ENCODE data around the gene RIT1. TPM values are rescaled to one million over a fixed set of nuclear protein-coding genes. Genes with fewer than 3 reads are reported as not detected.
A peak's percentile ranks its signal among the peaks of the same experiment; 100 is the strongest.

RIT1 gene
- total RNA-seq, 3 donors from 2014 or later, result 29.2 to 32.6 (median 29.4) TPM

GRCh38 chr1:155884982-155885381 is 26.2 kb downstream of the RIT1 start:
- Histone ChIP-seq H3K36me3 (no peaks in the 10 kb centered on the region), H3K4me3 (no peak overlapping the region), H3K27ac (no peak overlapping the region), H3K4me1 (peaks cover 0 to 6% of the 10 kb centered on the region in 2 donors), H3K27me3 (no peaks in the 10 kb centered on the region), H3K9me3 (no peaks in the 10 kb centered on the region)
- intact Hi-C loops (cut with DNase I; ENCODE audit: low total_unique reads), result no loop called here
- DNase-seq (ENCODE audit: low spot score in 2 of 2), result no peak
- no peak for TF ChIP-seq CTCF (IDR thresholded peaks at IDR 0.05)
- no peak for TF ChIP-seq POLR2A (IDR thresholded peaks at IDR 0.05)
- TF ChIP-seq POLR2AphosphoS5 (IDR thresholded peaks at IDR 0.05), result no peak

- Histone ChIP-seq H3K27ac (peak overlapping the region; percentile 7 to 35), H3K36me3 (no peaks in the 10 kb centered on the region), H3K4me3 (no peak overlapping the region), H3K9me3 (no peaks in the 10 kb centered on the region), H3K4me1 (peaks cover 0 to 6% of the 10 kb centered on the region in 2 donors), H3K27me3 (no peaks in the 10 kb centered on the region)
- DNase-seq (ENCODE audit: low spot score in 2 of 2), result no peak
- no peak for TF ChIP-seq POLR2AphosphoS5 (IDR thresholded peaks at IDR 0.05)
- no peak for TF ChIP-seq POLR2A (IDR thresholded peaks at IDR 0.05)
- TF ChIP-seq CTCF (IDR thresholded peaks at IDR 0.05), result no peak
- intact Hi-C loops (cut with DNase I; ENCODE audit: low total_unique reads), result no loop called here
Observed at GRCh38 chr1:155884031-155884960, 26.9 kb downstream of the RIT1 start.

- Histone ChIP-seq H3K27ac (no peak overlapping the region), H3K9me3 (no peaks in the 10 kb centered on the region), H3K4me3 (no peak overlapping the region), H3K36me3 (no peaks in the 10 kb centered on the region), H3K27me3 (no peaks in the 10 kb centered on the region), H3K4me1 (peaks cover 0 to 6% of the 10 kb centered on the region in 2 donors)
- no peak for DNase-seq (ENCODE audit: low spot score in 2 of 2)
- no peak for TF ChIP-seq POLR2AphosphoS5 (IDR thresholded peaks at IDR 0.05)
- TF ChIP-seq CTCF (IDR thresholded peaks at IDR 0.05), result no peak
- no peak for TF ChIP-seq POLR2A (IDR thresholded peaks at IDR 0.05)
- intact Hi-C loops (cut with DNase I; ENCODE audit: low total_unique reads), result no loop called here
Observed at GRCh38 chr1:155882766-155883165, 28.4 kb downstream of the RIT1 start.

GRCh38 chr1:155882235-155882634 is 28.9 kb downstream of the RIT1 start:
- Histone ChIP-seq H3K27me3 (no peaks in the 10 kb centered on the region), H3K4me1 (peaks cover 0 to 6% of the 10 kb centered on the region in 2 donors), H3K36me3 (no peaks in the 10 kb centered on the region), H3K4me3 (no peak overlapping the region), H3K9me3 (no peaks in the 10 kb centered on the region), H3K27ac (no peak overlapping the region)
- TF ChIP-seq CTCF (IDR thresholded peaks at IDR 0.05) (no peak), POLR2AphosphoS5 (IDR thresholded peaks at IDR 0.05) (no peak), POLR2A (IDR thresholded peaks at IDR 0.05) (no peak)
- intact Hi-C loops (cut with DNase I; ENCODE audit: low total_unique reads), result no loop called here
- DNase-seq (ENCODE audit: low spot score in 2 of 2), result no peak

GRCh38 chr1:155880950-155881349 is 30.2 kb downstream of the RIT1 start:
- intact Hi-C loops (cut with DNase I; ENCODE audit: low total_unique reads), result no loop called here
- H3K27me3 ChIP-seq, result no peaks in the 10 kb centered on the region
- no peak for DNase-seq (ENCODE audit: low spot score in 2 of 2)
- no peak overlapping the region for H3K27ac ChIP-seq
- H3K9me3 ChIP-seq, result no peaks in the 10 kb centered on the region
- TF ChIP-seq CTCF (IDR thresholded peaks at IDR 0.05), result no peak
- H3K36me3 ChIP-seq, result no peaks in the 10 kb centered on the region
- H3K4me1 ChIP-seq, result peaks cover 0 to 6% of the 10 kb centered on the region in 2 donors
- H3K4me3 ChIP-seq, result no peak overlapping the region
